AG09319 (cell line): ENCODE data around the gene COL11A1.

ENCODE experiments used
- DNase-seq: peaks from one replicate; pipeline ENCODE4 v3.0.0-alpha.2; 2010; ENCODE audit warnings: low read depth; ENCODE audit errors: extremely low read depth
- CTCF ChIP-seq: IDR thresholded peaks from 2 replicates; pipeline ENCODE4 v1.5.1; 2011; ENCODE audit warnings: low read depth, mild to moderate bottlenecking, inconsistent platforms, low read length, moderate library complexity

The COL11A1 gene

GRCh38 chr1:103108376-103109150 is at the start of gene COL11A1:
TSS of gene COL11A1 (minus strand) at chr1:103108522. CDS start at chr1:103108178, 344 bp downstream.
- DNase-seq, result no peak
- no peak for TF ChIP-seq CTCF

GRCh38 chr1:103156966-103157365 is 48.6 kb upstream of the COL11A1 start:
- no peak for TF ChIP-seq CTCF

GRCh38 chr1:103146166-103146565 is 37.8 kb upstream of the COL11A1 start:
- no peak for DNase-seq
- TF ChIP-seq CTCF, result no peak

More at GRCh38 chr1:103156966-103157365, 48.6 kb upstream of the COL11A1 start:
- DNase-seq, result no peak

DNA sequence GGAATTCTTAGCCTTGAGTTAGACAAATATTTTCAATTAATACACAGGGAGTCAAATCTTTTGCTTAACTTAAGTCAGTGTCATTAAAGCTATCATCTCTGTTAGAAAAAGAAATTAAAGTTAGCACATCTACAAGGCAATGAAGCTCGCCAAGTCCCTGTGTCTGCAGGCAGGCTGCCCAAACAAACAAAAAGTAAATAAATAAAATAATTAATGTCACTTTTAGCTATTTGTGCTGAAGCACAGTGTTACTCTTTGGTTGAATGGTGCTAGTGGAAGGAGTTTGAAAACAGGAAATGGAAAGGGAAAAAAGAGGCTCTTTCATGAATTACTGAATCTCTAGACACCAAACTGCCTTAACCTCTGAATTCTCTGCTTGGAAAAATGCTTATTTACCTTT is 37.1 kb upstream of the COL11A1 start:
- no peak for TF ChIP-seq CTCF
- no peak for DNase-seq

GRCh38 chr1:103144681-103145080 is 36.4 kb upstream of the COL11A1 start:
- TF ChIP-seq CTCF, result no peak
- no peak for DNase-seq

- TF ChIP-seq CTCF, result no peak
- no peak for DNase-seq
Measured at GRCh38 chr1:103142461-103142860, 34.1 kb upstream of the COL11A1 start.

DNA sequence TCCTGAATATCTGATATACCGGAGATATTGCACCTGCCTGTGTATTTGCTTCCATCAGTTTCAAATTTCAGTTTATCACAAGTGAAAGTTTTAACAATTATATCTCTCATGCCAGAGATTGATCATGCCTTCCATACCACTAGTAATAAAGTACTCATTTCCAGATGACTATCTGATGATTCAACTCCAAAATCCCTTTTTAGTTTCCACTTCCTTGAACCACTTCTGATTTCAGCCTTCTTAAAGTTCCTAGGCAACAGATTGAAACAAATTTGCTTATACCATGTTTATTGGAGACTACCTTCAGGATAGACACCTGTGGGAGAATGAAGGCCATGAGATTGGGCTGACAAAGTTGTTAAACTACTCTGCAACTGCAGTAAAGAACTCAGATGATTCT is 21.5 kb upstream of the COL11A1 start:
- no peak for DNase-seq
- no peak for TF ChIP-seq CTCF
